Heart left ventricle (tissue), 16 donors: ENCODE data around the gene SOX10. TPM values are rescaled to one million over a fixed set of nuclear protein-coding genes. Genes with fewer than 3 reads are reported as not detected.

ENCODE experiments used
- ATAC-seq, 4 donors: fragments of 200-7000 bp; cut with Tn5 transposase; one replicate each; pipeline ENCODE4 v1.9.1; 2020 to 2022; ENCODE audit warnings: moderate library complexity in 4 of 4, mild to moderate bottlenecking in 3 of 4, moderate number of reproducible peaks in 1 of 4
- DNase-seq, 5 donors: peaks; one replicate each; pipeline ENCODE4 v3.0.0-alpha.2; 2020
- H3K27ac ChIP-seq, 12 donors: fragments of 200-600 bp; sonication (generic) in 4 of 12; one replicate each; pipeline versions ENCODE4 v1.5.0 to v1.8.0; 2016 to 2022; ENCODE audit warnings: mild to moderate bottlenecking in 2 of 12
- H3K27me3 ChIP-seq, 9 donors: fragments of 200-600 bp; sonication (generic) in 2 of 9; one replicate each; pipeline versions ENCODE4 v1.5.1 to v1.8.0; 2016 to 2022; ENCODE audit warnings: mild to moderate bottlenecking in 3 of 9
- H3K36me3 ChIP-seq, 9 donors: fragments of 200-600 bp; sonication (generic) in 2 of 9; one replicate each; pipeline versions ENCODE4 v1.5.0 to v1.8.0; 2018 to 2022; ENCODE audit warnings: mild to moderate bottlenecking in 2 of 9
- H3K4me1 ChIP-seq, 12 donors: fragments of 200-600 bp; sonication (generic) in 4 of 12; one replicate each; pipeline versions ENCODE4 v1.5.0 to v1.8.0; 2016 to 2022; ENCODE audit warnings: mild to moderate bottlenecking in 3 of 12
- H3K4me3 ChIP-seq, 12 donors: fragments of 200-600 bp; sonication (generic) in 4 of 12; one replicate each; pipeline versions ENCODE4 v1.5.0 to v1.8.0; 2017 to 2022; ENCODE audit warnings: mild to moderate bottlenecking in 9 of 12, moderate library complexity in 4 of 12
- H3K9me3 ChIP-seq, 12 donors: fragments of 200-600 bp; sonication (generic) in 4 of 12; one replicate each; pipeline versions ENCODE4 v1.5.0 to v1.8.0; 2016 to 2022; ENCODE audit warnings: mild to moderate bottlenecking in 1 of 12
- POLR2A ChIP-seq, 2 donors: fragments of 450-650 bp; IDR thresholded peaks; one replicate each; pipeline ENCODE4 v1.6.1; 2017; ENCODE audit warnings: antibody characterized with exemption in 2 of 2, mild to moderate bottlenecking in 2 of 2, moderate library complexity in 2 of 2
- WGBS, 4 donors: extraction: QIAGEN DNeasy Blood & Tissue Kit in 2 of 4; methylation state at CpG; one replicate each; pipeline versions ENCODE4 v1.1.5 to v1.1.7; 2013 to 2018; 5-methylcytosine and 5-hydroxymethylcytosine counted together
- intact Hi-C, 10 donors: fragments of 100-400 bp; cut with DNase I; formaldehyde crosslinking; loops; one replicate each; pipeline versions ENCODE4 v1.11.1 to v1.14.2; 2022
- polyA plus RNA-seq, 2 donors: library from polyadenylated mRNA; stranded (reverse); fragments of 200-250 nt; gene quantifications; one replicate each; pipeline ENCODE4 v1.2.3, GENCODE V29; 2013
- total RNA-seq, 9 donors: library from RNA; depleted of rRNA in 2 of 9; stranded (reverse); fragments of >200 nt in 2 of 9; fragmentation: NEBNext Ultra II Directional in 3 of 9; extraction: Animal tissue kit (Norgen Biotek cat#: 25700) in 3 of 9; gene quantifications; one replicate each; pipeline versions ENCODE4 v1.1.0 to v1.2.4, GENCODE V29; 2016 to 2023
- TF ChIP-seq, protein P1 (sequence below), 12 donors: fragments of 200-600 bp; sonication (generic) in 4 of 12; IDR thresholded peaks; one replicate each; pipeline versions ENCODE4 v1.5.0 to v1.8.0; 2018 to 2022; ENCODE audit warnings: antibody characterized with exemption in 12 of 12, mild to moderate bottlenecking in 5 of 12
- donor health status: ischemic (EF 13 %, LVEDD 7.1; RV severe dilation, severe dysfunction).
- donor health status: healthy with polysubstance abuse.
- donor health status: DM: no; HTN: yes; CAD: no.
- donor health status: DM: no; HTN: no; CAD: no.
- donor health status: ischemic (EF 25% LVEDD 6.9; RV normal size, moderate dysfunction).
- donor health status: ischemic (EF 25% LVEDD 5.7; RV mildly dilated, moderate dysfunction).
- donor health status: healthy.
- donor health status: DM: yes; HTN: yes; CAD: no.
- donor health status: ischemic (EF 35%, LVEDD 5.7; RV mildly dilated, moderate dysfunction).
- donor health status: nonischemic (EF 11% LVEDD 7.7; RV severe dilation, severe dysfunction).
- donor health status: DM: yes; HTN: yes; CAD: no.
- donor health status: PGD.
- donor health status: ischemic (EF 29% LVEDD 5.4; RV normal size, mild dysfunction).
- donor health status: nonischemic (EF 23%, LVEDD 6.1; RV moderate dilation, normal function).

Gene SOX10
- total and polyA plus RNA-seq, 11 donors: 0.43 to 7.6 (median 1.1) TPM

GRCh38 chr22:38017939-38018885, 33.9 kb upstream of the SOX10 start:
- Histone ChIP-seq H3K36me3 (no peaks in the 10 kb centered on the region), H3K9me3 (peaks cover 0 to 7% (median 0%) of the 10 kb centered on the region in 12 donors), H3K4me1 (peaks cover 0 to 24% (median 18%) of the 10 kb centered on the region in 12 donors), H3K4me3 (no peak overlapping the region), H3K27ac (peak overlapping the region in 8 of 12 donors; percentile 24 to 78 (median 54)), H3K27me3 (no peaks in the 10 kb centered on the region)
- WGBS, 4 donors: 90 to 94% (median 93%) methylated on average over 10 to 12 of the region's 12 CpGs
- intact Hi-C loops: no loop called here
- no peak for DNase-seq
- TF ChIP-seq, protein P1, sequence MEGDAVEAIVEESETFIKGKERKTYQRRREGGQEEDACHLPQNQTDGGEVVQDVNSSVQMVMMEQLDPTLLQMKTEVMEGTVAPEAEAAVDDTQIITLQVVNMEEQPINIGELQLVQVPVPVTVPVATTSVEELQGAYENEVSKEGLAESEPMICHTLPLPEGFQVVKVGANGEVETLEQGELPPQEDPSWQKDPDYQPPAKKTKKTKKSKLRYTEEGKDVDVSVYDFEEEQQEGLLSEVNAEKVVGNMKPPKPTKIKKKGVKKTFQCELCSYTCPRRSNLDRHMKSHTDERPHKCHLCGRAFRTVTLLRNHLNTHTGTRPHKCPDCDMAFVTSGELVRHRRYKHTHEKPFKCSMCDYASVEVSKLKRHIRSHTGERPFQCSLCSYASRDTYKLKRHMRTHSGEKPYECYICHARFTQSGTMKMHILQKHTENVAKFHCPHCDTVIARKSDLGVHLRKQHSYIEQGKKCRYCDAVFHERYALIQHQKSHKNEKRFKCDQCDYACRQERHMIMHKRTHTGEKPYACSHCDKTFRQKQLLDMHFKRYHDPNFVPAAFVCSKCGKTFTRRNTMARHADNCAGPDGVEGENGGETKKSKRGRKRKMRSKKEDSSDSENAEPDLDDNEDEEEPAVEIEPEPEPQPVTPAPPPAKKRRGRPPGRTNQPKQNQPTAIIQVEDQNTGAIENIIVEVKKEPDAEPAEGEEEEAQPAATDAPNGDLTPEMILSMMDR (IDR thresholded peaks at IDR 0.05): no peak
- ATAC-seq: no peak

DNA sequence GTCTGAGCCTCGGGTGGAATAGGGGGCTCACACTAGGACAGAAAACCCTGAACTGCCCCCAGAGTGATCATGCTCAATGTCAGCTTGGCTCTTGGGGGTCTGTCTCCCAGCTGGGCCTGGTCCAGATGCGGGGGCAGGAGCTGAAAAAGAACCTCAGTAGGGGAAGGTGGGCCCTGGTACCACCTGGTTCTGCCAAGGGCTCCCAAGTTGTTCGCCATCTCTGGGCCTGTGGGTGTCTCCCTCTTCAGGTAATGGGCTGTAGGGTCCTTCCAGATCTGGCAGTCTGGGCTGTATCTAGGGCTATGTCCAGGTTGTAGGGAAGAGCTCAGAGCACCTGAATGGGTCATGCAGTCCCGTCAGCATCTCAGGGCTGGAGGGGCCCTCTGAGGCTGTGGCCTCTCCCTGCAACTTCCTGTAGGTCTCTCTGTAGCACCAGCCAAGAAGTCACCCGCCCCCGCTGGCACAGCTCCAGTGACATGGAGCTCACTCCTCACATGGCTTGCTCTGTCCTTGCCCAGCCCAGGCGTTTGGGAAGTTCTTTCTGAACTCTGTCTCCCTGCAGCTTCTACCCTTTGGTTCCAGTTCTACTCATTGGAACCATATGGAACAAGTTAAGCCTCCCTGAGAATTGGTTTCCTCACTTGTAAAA, 33.0 kb upstream of the SOX10 start:
- H3K27me3 ChIP-seq: no peaks in the 10 kb centered on the region
- TF ChIP-seq, protein P1 (IDR thresholded peaks at IDR 0.05): peak in 1 of 12 donors; percentile 9
- no peak for TF ChIP-seq POLR2A (IDR thresholded peaks at IDR 0.05)

DNA sequence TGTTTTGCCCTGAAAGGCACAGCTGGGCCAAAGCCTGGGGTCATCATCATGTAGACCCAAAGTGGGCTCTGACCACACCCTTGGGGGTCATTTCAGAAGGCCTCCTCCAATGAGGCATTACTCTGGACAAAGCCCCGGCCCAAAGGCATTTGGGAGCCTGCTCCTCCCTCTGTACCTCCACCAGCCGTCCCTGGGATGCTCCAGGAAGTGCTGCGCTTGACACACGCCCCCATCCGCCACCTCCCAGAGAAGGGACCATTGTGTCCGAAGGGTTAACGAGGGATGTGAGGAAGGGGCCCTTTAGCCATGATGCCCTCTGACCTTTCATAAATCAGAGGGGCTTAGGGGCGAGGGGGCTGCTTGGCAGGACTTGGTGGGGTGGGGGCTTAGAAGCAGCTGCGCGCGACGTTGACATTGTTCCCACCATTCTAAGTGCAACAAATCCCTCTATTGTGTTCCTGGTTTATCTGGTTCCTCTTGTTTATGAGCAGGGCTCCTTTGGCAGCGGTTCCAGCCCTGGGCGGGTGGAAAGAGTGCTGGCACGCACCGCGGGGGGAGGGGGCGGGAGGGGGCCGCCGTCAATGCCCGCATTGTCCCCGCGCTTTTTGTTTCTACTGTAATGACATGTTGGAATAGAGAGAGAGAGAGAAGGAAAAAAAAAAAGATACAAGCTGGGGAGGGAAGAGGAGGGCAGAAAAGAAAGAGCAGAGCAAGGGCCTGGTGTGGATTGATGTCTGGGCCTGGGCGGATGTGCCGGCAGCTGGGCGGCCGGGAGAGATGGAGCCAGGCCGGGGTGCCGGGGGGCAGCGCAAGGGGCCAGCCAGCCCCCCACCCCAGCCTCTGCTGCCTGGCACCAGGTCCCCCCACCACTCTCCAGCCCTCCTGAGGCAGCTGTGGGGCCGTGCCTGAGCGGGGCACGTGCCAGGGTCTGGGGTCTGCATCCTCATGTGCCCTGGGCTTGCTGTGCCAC, 32.1 kb upstream of the SOX10 start:
- H3K4me1 ChIP-seq: peaks cover 0 to 28% (median 20%) of the 10 kb centered on the region in 12 donors
- ATAC-seq: peak in 3 of 4 donors; percentile 30 to 66 (median 62)
- TF ChIP-seq, protein P1 (IDR thresholded peaks at IDR 0.05): no peak
- TF ChIP-seq POLR2A (IDR thresholded peaks at IDR 0.05): no peak
- H3K36me3 ChIP-seq: no peaks in the 10 kb centered on the region
- intact Hi-C loops: no loop called here
- 50 to 64% (median 60%) methylated on average over 33 of the region's 33 CpGs for WGBS, 4 donors
- peaks cover 0 to 7% (median 0%) of the 10 kb centered on the region in 12 donors for H3K9me3 ChIP-seq
- peak in 1 of 5 donors; percentile 58 for DNase-seq
- H3K27ac ChIP-seq: peak overlapping the region in 10 of 12 donors; percentile 16 to 78 (median 54)
- no peaks in the 10 kb centered on the region for H3K27me3 ChIP-seq
- H3K4me3 ChIP-seq: peak overlapping the region in 6 of 12 donors; percentile 9 to 30 (median 21)

More for the DNA sequence above, 33.0 kb upstream of the SOX10 start:
- DNase-seq (peak; percentile 81 to 89 (median 87)), ATAC-seq (peak; percentile 70 to 92 (median 82))
- intact Hi-C loops: no loop called here
- Histone ChIP-seq H3K4me1 (peaks cover 0 to 28% (median 20%) of the 10 kb centered on the region in 12 donors), H3K4me3 (no peak overlapping the region), H3K9me3 (peaks cover 0 to 7% (median 0%) of the 10 kb centered on the region in 12 donors), H3K36me3 (no peaks in the 10 kb centered on the region), H3K27ac (peak overlapping the region in 10 of 12 donors; percentile 16 to 78 (median 54))
- 42 to 48% (median 45%) methylated on average over 5 to 7 of the region's 7 CpGs for WGBS, 4 donors
